ENCODE data around the gene PLCB2.

PLCB2 gene

GRCh38 chr15:40340038-40340739, 32.5 kb upstream of the PLCB2 start:
- TF ChIP-seq REST (IDR thresholded peaks at IDR 0.05; ENCODE audit: low read depth): no peak
- TF ChIP-seq RAD21 (IDR thresholded peaks at IDR 0.05; ENCODE audit: low read depth): no peak
- no peak for TF ChIP-seq USF1 (IDR thresholded peaks at IDR 0.05)
- TF ChIP-seq NFIC (IDR thresholded peaks at IDR 0.05): peak; percentile 52
- TF ChIP-seq CREB1 (IDR thresholded peaks at IDR 0.05; ENCODE audit: low read depth): no peak
- peak; percentile 57; the same call in 1 of the 2 replicates for TF ChIP-seq EP300 (IDR thresholded peaks at IDR 0.05; ENCODE audit: borderline replicate concordance)
- peak; percentile 61 for TF ChIP-seq TCF12 (IDR thresholded peaks at IDR 0.05; ENCODE audit: low read depth)

- TF ChIP-seq YY1 (IDR thresholded peaks at IDR 0.05; ENCODE audit: low read depth) (no peak), RAD21 (IDR thresholded peaks at IDR 0.05; ENCODE audit: low read depth) (peak; percentile 17; the same call in 1 of the 2 replicates)
These were observed 31.8 kb upstream of the PLCB2 start for GRCh38 chr15:40339621-40339945.

GRCh38 chr15:40338921-40339620, 31.3 kb upstream of the PLCB2 start:
- TF ChIP-seq USF1 (IDR thresholded peaks at IDR 0.05) (no peak), TAF1 (IDR thresholded peaks at IDR 0.05; ENCODE audit: low read depth) (no peak), FOXM1 (IDR thresholded peaks at IDR 0.05; ENCODE audit: borderline replicate concordance, low read depth) (0 out of 2 replicates have a peak, but pooled peaks have one; percentile 27), EGR1 (IDR thresholded peaks at IDR 0.05) (no peak), NFIC (IDR thresholded peaks at IDR 0.05) (peak; percentile 87), REST (IDR thresholded peaks at IDR 0.05; ENCODE audit: low read depth) (no peak), RAD21 (IDR thresholded peaks at IDR 0.05; ENCODE audit: low read depth) (no peak), EP300 (IDR thresholded peaks at IDR 0.05; ENCODE audit: borderline replicate concordance) (peak; percentile 79; the same call in 1 of the 2 replicates), YY1 (IDR thresholded peaks at IDR 0.05; ENCODE audit: low read depth) (peak; percentile 47; the same call in 1 of the 2 replicates), TCF12 (IDR thresholded peaks at IDR 0.05; ENCODE audit: low read depth) (peak; percentile 85), TEAD4 (IDR thresholded peaks at IDR 0.05) (peak; percentile 90), ZBTB7A (IDR thresholded peaks at IDR 0.05; ENCODE audit: low read depth) (no peak), CEBPB (IDR thresholded peaks at IDR 0.05) (no peak), MAX (IDR thresholded peaks at IDR 0.05) (peak; percentile 44), CREB1 (IDR thresholded peaks at IDR 0.05; ENCODE audit: low read depth) (no peak)

GRCh38 chr15:40338041-40338657, 30.4 kb upstream of the PLCB2 start:
- TF ChIP-seq TCF12 (IDR thresholded peaks at IDR 0.05; ENCODE audit: low read depth) (no peak), REST (IDR thresholded peaks at IDR 0.05; ENCODE audit: low read depth) (no peak), EP300 (IDR thresholded peaks at IDR 0.05; ENCODE audit: borderline replicate concordance) (no peak), RAD21 (IDR thresholded peaks at IDR 0.05; ENCODE audit: low read depth) (peak; percentile 75), ZBTB7A (IDR thresholded peaks at IDR 0.05; ENCODE audit: low read depth) (peak; percentile 68), MAX (IDR thresholded peaks at IDR 0.05) (0 out of 2 replicates have a peak, but pooled peaks have one; percentile 41)
